ENCODE data around the gene HSF2BP. TPM values are rescaled to one million over a fixed set of nuclear protein-coding genes. Genes with fewer than 3 reads are reported as not detected.

The HSF2BP gene
- total and polyA plus RNA-seq, 2 donors (not counting 1 experiment from before 2014, with no cell fraction given), result 0.49 TPM

DNA sequence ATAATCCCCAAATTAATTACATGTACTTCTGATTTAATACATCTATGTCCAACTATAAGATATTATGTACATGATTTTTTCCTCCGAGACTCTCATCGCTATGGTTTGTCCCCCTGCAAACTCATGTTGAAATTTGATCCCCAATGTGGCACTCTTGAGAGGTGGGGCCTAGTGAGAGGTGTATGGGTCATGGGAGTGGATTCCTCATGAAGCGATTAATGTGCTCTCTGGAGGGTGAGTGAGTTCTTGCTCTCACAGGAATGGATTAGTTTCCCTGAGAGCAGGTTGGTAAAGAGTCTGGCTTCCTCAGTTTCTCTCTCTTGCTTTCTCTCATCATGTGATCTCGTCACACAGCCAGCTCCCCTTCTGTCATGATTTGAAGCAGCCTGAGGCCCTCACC lies 16.1 kb downstream of the HSF2BP start:
- TF ChIP-seq CTCF (IDR thresholded peaks at IDR 0.05) (no peak), EZH2 (IDR thresholded peaks at IDR 0.05; ENCODE audit: borderline replicate concordance, insufficient read depth, low read depth, low read length, poor library complexity, severe bottlenecking) (no peak)
- Histone ChIP-seq H3K9ac (ENCODE audit: low read length) (no peak overlapping the region), H3K36me3 (replicated peaks in 1 of 2; ENCODE audit: control extremely low read depth in 1 of 2, control insufficient read depth in 1 of 2, extremely low read depth in 1 of 2, insufficient read depth in 2 of 2, low read length in 1 of 2) (no peaks in the 10 kb centered on the region), H3K4me2 (replicated peaks; ENCODE audit: low read depth, low read length, poor library complexity, severe bottlenecking) (no peak overlapping the region), H3K27ac (ENCODE audit: low read length in 2 of 2) (no peak overlapping the region), H3K4me1 (ENCODE audit: control insufficient read depth in 2 of 2, insufficient read depth in 2 of 2, low read length in 2 of 2) (peaks cover 13 to 14% of the 10 kb centered on the region in 2 donors), H3K4me3 (ENCODE audit: control extremely low read depth in 1 of 5, extremely low read depth in 1 of 5, insufficient read depth in 1 of 5, low read depth in 2 of 5, low read length in 4 of 5) (no peak overlapping the region), H4K20me1 (ENCODE audit: control insufficient read depth, insufficient read depth, low read length, poor library complexity, severe bottlenecking) (no peaks in the 10 kb centered on the region), H3K79me2 (ENCODE audit: control insufficient read depth, insufficient read depth, low read length) (no peaks in the 10 kb centered on the region), H2AFZ (ENCODE audit: insufficient read depth, low read depth, low read length, poor library complexity, severe bottlenecking) (no peak overlapping the region), H3K27me3 (replicated peaks in 1 of 4; ENCODE audit: control extremely low read depth in 1 of 4, control insufficient read depth in 3 of 4, insufficient read depth in 4 of 4, low read length in 3 of 4) (no peaks in the 10 kb centered on the region), H3K9me3 (ENCODE audit: control extremely low read depth in 1 of 3, control insufficient read depth in 2 of 3, insufficient read depth in 1 of 3, low read length in 2 of 3) (no peaks in the 10 kb centered on the region)
- no peaks in the 10 kb centered on the region for H3K9me3 Mint-ChIP-seq (ENCODE audit: insufficient read depth)
- ATAC-seq (ENCODE audit: low read depth) (no peak), DNase-seq (no peak)
- no peak overlapping the region for H3K27ac Mint-ChIP-seq
- peaks cover 4% of the 10 kb centered on the region for H3K27me3 Mint-ChIP-seq
- 100% methylated on average over 1 of the region's 4 CpGs for WGBS (ENCODE audit: insufficient coverage)
- H3K4me3 Mint-ChIP-seq, result no peak overlapping the region
- ChIA-PET POLR2A (no interaction called here), CTCF (no interaction called here)
- H3K4me1 Mint-ChIP-seq, result peaks cover 17% of the 10 kb centered on the region
- intact Hi-C loops (cut with micrococcal nuclease), result no loop called here

DNA sequence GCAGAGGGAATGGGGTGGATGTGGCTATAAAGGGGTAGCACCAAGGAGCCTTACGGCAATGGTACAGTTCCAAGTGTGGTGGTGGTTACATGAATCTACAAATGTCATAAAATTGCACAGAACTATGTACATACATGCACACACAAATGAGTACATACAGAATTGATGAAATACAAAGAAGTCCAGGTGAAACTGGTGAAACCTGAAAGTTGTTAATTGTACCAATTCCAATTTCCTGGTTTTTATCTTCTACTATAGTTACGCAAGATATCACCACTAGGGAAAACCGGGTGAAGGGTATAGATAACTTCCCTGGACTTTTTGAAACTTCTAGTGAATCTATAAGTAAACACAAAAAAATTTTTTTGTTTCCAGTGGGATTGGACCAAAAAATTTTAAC lies 18.9 kb downstream of the HSF2BP start:
- H3K9me3 Mint-ChIP-seq (ENCODE audit: insufficient read depth), result no peaks in the 10 kb centered on the region
- Histone ChIP-seq H3K9ac (ENCODE audit: low read length) (no peak overlapping the region), H3K4me1 (ENCODE audit: control insufficient read depth in 2 of 2, insufficient read depth in 2 of 2, low read length in 2 of 2) (peaks cover 3 to 4% of the 10 kb centered on the region in 2 donors), H3K4me3 (ENCODE audit: control extremely low read depth in 1 of 5, extremely low read depth in 1 of 5, insufficient read depth in 1 of 5, low read depth in 2 of 5, low read length in 4 of 5) (no peak overlapping the region), H3K36me3 (replicated peaks in 1 of 2; ENCODE audit: control extremely low read depth in 1 of 2, control insufficient read depth in 1 of 2, extremely low read depth in 1 of 2, insufficient read depth in 2 of 2, low read length in 1 of 2) (no peaks in the 10 kb centered on the region), H3K79me2 (ENCODE audit: control insufficient read depth, insufficient read depth, low read length) (no peaks in the 10 kb centered on the region), H3K4me2 (replicated peaks; ENCODE audit: low read depth, low read length, poor library complexity, severe bottlenecking) (no peak overlapping the region), H2AFZ (ENCODE audit: insufficient read depth, low read depth, low read length, poor library complexity, severe bottlenecking) (no peak overlapping the region), H4K20me1 (ENCODE audit: control insufficient read depth, insufficient read depth, low read length, poor library complexity, severe bottlenecking) (no peaks in the 10 kb centered on the region), H3K27me3 (replicated peaks in 1 of 4; ENCODE audit: control extremely low read depth in 1 of 4, control insufficient read depth in 3 of 4, insufficient read depth in 4 of 4, low read length in 3 of 4) (no peaks in the 10 kb centered on the region), H3K9me3 (ENCODE audit: control extremely low read depth in 1 of 3, control insufficient read depth in 2 of 3, insufficient read depth in 1 of 3, low read length in 2 of 3) (no peaks in the 10 kb centered on the region), H3K27ac (ENCODE audit: low read length in 2 of 2) (no peak overlapping the region)
- WGBS (ENCODE audit: insufficient coverage), result no CpG with 5 or more reads among the region's 3 CpGs
- no peak overlapping the region for H3K4me3 Mint-ChIP-seq
- ChIA-PET CTCF (interaction anchor here (0.9 kb wide), 1 partner anchor 29 kb away, joined by 3 read pairs; no protein-coding TSS in a partner anchor), POLR2A (no interaction called here)
- no peaks in the 10 kb centered on the region for H3K27me3 Mint-ChIP-seq
- ATAC-seq (ENCODE audit: low read depth) (no peak), DNase-seq (no peak)
- TF ChIP-seq EZH2 (IDR thresholded peaks at IDR 0.05; ENCODE audit: borderline replicate concordance, insufficient read depth, low read depth, low read length, poor library complexity, severe bottlenecking) (no peak), CTCF (IDR thresholded peaks at IDR 0.05) (no peak)
- H3K4me1 Mint-ChIP-seq, result peaks cover 4% of the 10 kb centered on the region
- H3K27ac Mint-ChIP-seq, result no peak overlapping the region
- intact Hi-C loops (cut with micrococcal nuclease), result no loop called here
